Cerebellar cortex (tissue), 1 donor: ENCODE results near the gene MYL6.
"Not testable (repeated sequence)": the region's sequence is repeated elsewhere in the genome, so short reads cannot be mapped to it uniquely, and the experiment has no call there.

Source experiments
- DNase-seq: peaks from one replicate; pipeline ENCODE4 v3.0.0-alpha.2; 2015; ENCODE audit warnings: low spot score

The MYL6 gene

DNA sequence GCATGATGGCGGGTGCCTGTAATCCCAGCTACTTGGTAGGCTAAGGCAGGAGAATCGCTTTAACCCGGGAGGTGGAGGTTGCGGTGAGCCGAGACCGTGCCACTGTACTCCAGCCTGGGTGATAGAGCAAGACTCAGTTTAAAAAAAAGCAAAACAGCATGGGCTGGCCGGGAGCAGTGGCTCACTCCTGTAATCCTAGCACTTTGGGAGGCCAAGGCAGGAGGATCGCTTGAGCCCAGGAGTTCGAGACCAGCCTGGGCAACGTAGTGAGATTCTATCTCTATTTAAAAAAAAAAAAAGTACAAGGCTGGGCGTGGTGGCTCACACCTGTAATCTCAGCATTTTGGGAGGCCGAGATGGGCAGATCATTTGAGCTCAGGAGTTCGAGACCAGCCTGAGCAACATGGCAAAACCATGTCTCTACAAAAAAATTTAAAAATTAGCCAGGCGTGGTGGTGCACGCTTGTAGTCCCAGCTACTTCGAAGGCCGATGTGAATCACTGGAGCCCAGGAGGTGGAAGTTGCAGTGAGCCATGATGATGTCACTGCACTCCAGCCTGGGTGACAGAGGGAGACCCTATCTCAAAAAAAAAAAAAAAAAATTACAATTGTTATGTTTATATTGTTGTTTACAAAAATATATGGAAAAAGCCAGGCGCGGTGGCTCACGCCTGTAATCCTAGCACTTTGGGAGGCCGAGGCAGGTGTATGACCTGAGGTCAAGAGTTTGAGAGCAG, 1.5 kb upstream of the MYL6 start:
- DNase-seq: not testable (repeated sequence)

DNA sequence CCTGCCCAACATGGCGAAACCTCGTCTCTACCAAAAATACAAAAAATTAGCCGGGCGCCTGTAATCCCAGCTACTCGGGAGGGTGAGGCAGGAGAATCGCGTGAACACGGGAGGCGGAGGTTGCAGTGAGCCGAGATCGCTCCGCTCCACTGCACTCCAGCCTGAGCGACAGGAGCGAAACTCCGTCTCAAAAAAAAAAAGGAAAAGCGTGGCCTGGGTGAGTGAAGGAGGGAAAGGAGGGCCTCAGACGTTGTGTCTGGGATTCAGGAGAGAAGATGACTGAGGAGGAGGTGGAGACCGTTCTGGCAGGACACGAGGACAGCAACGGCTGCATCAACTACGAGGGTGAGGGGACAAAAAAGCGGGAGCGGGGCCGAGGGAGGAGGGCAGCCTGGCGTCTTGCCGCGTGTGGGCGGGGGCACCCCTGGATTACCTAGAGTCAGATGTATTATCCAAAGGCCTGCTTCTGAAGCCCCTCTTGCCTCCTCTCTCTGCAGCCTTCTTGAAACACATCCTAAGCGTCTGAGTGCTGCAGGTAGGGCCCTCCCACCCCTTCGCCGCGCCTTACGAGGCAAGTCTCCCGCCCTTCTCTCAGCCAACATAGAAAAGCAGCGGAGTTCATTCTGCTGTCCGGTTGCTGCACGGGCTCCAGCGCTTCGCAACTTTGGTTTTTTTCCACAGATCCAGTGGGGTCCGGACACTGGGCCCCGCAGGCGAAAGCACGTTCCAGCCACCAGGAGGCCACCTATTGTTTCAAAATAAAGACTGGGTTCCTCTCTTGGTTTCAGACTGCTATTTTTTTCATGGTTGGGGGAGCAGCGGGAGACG, 744 bp upstream of the MYL6 start:
- peak; percentile 84 for DNase-seq

DNA sequence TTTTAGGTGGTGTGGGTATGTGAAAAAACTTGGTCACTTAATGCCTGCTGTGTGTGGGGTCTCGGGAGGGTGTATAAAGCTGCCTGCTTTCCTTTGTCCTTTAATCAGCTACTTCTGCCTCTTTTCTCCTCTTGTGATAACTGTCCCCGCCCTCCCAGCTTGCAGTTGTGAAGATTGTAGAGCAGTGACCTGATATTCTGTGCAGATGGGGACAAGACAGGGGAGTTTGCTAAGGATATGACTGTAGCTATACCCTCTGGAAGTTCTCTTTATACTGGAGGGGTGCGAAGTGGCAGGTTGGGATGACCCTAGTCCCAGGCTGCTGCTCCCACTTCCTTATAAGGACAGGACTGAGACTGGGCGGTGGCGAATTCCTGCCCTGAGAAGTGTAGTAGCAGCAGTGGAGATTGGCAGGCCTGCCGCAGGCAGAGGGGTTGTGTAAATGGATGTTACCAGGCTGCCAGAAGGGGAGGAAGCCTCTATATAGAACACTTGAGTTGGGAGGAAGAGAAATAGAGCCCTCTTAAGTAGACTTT, 835 bp downstream of the MYL6 start:
- peak; percentile 70 for DNase-seq

DNA sequence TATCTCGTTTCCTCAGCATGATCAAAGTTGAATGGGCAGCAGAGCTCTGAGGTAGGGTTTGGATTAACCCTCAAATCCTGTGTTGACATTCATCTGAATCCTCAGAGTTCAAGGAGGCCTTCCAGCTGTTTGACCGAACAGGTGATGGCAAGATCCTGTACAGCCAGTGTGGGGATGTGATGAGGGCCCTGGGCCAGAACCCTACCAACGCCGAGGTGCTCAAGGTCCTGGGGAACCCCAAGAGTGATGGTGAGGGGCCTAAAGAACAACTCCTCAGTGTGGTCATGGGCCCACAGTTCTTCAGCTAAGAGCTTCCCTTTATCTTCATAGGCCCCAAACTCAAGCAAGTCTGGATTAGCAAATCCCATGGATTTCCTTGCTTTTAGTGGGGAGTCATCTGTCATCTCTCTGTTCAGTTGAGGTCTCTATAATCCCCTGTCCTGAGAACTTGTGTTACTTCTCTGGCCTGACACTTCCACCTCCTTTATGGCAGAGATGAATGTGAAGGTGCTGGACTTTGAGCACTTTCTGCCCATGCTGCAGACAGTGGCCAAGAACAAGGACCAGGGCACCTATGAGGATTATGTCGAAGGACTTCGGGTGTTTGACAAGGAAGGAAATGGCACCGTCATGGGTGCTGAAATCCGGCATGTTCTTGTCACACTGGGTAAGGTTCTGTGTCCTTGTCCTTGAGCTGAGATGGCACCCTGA, 1.5 kb downstream of the MYL6 start:
- no peak for DNase-seq

DNA sequence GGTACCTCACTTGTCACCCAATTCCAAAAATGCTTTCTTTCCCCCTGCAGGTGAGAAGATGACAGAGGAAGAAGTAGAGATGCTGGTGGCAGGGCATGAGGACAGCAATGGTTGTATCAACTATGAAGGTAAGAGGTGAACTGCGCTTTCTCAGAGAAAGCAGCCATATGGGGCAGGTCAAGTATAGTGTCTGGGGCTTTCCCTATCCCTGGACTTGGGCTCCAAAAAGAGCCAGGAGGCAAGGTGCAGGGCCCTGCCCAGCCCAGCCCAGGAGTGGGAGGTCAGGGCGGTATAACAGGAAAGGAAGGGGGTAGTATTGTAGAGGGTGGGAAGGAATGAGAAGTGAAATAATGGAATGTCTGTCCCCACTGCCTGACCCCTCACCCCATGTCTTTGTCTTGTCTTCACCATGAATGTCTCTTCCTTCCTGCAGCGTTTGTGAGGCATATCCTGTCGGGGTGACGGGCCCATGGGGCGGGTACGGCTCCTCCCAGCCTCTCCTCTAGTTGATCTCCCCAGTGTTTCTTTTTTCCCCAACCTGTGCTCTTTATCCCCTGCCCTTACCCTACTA, 2.1 kb downstream of the MYL6 start:
- DNase-seq: no peak

DNA sequence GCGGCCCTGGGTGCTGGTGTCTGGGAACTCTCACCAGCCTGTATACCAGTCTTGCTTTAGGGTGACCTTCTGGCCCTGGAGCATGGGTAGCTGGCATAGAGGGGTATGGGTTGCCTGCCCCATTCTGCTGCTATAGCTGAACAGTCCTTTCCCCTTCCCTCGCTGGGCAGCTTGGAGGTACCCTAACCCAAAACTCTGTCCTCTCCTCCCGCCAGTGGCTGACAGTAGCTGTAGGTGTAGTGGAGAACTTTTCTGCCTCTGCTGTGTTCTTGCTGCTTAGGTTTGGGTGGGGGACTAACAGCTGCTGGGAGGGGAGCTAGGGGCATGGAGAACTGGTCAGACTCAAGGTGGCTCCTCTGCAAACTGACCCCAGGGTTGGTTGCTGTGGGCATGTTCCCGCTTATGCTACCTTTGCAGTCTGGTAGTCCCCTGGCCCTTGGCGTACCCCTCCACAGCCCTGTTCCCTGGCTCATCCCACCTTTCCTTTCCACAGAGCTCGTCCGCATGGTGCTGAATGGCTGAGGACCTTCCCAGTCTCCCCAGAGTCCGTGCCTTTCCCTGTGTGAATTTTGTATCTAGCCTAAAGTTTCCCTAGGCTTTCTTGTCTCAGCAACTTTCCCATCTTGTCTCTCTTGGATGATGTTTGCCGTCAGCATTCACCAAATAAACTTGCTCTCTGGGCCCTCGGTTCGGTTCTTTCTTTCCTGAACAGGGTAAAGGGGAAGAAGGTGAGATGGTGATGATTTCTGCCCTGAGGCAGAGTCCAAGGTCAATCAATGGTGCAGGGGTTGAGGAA, 2.9 kb downstream of the MYL6 start:
- DNase-seq: no peak

DNA sequence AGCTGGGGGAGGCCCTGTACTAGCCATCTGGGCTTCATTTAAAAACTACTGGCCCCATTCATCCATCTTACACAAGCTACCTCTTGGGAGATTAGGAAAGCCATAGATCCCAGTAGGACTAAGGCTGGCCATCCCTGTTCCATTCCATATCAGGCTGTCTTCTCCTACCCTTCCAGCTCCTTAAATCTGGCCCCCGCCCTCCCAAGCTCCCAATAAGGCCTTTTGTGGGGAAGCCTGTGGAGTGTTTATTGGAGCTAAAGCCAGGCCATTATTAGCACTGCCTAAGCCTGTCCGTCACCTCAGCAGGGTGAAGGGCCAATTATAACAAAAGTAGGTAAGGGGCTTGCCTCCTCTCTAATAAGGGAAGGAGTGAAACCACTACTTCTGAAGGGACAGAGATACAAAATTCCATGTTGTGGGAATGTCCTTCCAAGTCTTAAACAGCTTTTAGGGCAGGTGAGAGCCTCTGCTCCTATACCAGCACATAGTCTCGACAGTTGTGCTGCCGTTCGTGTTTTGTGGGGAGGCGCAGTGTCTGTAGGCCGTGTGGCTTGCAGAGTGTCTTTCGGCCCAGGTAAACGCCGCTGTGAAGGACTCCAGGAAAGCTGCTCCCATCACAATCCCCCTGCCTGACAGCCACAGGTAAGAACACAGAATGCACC, 3.7 kb downstream of the MYL6 start:
- no peak for DNase-seq

DNA sequence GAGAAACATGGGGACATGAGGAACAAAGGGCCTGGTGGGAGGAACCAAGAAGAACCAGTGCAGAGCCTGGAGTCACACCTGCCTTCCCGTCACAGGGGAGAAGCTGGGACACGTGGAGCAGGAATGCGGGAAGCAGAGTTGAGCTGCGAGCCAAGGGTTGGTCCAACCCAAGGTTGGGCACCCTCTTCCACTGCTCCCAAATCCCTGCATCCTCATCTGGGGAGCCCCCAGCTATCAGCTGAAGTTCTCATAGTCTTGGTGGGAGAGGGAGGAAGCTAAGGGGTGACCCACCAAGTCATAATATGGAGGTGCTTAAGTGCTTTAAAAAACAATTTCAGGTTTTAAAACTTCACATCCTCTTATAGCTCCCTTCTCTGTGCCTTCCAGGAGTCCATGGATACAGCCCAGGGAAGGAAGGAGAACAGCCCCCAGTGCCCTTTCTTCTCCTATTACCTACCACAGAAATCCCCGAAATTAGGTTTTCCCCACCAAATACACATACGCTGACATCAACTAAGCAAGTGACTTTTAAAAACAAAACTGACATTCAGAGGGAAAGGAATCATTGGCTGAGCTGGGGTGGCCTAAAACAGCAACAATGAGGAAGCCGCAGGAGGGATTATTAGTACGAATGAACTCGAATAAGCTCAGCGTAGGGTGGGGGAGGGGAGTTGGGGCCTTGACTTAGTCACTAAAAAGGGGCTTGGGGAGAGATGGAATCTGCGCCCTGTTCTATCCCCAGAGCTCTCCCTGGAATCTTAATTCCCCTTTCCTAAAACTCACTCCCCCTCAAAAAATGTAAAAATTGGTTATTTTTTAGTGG, 4.5 kb downstream of the MYL6 start:
- no peak for DNase-seq

DNA sequence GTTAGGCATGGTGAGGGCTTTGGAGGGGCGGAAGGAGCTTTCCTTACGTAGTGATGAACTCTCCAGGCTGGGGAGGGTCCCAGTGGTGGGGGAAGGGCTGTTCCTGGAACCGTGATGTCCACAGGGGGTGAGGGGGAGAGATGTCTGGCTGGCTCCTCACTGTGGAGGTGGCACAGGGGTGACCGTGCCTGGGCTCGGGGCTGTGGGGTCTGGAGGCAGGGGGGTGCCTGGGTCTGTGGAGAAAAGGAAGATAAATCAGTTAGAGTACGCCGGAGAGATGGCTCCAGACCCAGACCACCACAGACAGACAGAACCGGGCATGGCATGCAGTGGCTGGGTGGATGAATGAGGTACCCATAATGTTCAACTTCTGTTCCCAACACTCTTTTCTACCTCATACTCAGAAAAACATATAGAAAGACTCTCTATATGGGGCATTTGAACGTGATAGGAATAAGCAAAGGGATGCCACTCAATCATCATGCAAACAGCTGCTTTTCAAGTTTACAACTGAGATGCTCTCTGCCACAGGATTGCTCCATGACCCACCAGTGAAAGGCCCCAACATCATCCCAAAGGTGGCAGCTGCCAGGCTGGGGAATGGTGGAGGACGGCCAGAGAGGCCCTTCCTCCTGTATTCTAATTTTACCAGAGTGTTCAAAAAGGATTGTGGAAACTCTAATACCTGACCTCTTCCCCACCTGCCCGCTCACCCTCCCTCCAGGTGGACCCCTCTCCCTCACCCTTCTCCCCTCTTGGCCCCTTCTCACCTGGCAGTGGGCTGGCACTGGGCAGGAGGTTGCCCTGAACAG, 5.6 kb downstream of the MYL6 start:
- DNase-seq: no peak

DNA sequence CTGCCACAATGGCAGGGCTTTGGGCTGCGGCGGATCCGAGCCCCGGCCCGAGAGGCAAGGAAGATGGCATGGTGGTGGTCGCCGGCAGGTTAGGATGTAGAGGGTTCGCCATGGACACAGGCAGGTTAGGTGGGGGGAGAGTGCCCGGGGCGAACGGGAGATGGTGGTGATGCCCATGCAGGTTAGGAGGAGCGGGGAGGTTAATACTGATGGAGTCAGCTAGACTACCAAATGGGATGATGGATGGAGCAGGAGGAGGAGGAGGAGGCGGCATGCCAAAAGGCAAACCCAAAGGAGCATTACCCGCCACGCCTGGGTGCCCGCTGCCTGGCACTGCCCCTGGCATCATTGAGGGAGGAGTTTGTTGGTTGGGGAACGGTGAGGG, 6.2 kb downstream of the MYL6 start:
- no peak for DNase-seq

DNA sequence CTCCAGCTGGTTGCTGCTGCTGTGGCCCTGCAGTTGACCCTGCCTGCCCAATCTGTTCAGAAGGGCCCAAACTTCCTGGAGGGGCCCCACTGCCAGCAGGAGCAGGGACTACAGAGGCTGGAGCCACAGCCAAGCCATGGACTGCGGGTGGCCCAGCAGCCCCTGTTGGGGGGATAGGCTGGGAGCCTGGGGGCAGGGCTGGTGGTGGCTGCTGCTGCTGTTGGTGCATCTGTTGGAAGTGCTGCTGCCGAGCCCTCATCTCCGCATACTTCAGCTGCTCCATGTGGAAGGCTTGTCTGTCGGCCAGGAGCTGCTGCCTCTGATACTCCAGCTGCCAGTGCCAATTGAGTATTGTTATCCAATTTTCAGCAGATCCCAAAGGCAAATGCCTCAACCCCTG, 7.2 kb downstream of the MYL6 start:
- DNase-seq: no peak

DNA sequence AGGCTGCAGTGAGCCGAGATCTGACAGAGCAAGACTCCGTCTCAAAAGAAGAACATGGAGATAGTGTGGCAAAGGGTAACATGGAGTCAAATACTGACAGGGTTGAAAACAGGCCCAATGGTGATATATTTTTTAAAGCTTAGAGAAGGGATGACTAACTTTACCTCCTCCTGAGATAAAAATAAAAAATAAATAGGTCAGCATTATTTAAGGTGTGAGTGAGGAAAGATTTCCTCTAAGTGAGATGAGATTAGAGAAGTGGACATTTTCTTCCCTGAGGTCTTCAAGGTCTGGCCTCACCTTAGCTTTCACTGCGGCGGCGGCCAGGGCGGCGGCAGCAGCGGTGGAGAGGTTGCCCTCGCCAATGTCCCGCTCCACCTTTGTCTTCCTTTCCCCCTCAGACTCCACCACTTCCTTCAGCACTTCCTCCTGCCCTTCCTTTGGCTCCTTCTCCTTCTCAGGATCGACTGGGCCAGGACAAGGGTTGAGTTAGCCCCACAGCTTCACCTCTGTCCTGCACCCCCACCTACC, 11.1 kb downstream of the MYL6 start:
- no peak for DNase-seq

DNA sequence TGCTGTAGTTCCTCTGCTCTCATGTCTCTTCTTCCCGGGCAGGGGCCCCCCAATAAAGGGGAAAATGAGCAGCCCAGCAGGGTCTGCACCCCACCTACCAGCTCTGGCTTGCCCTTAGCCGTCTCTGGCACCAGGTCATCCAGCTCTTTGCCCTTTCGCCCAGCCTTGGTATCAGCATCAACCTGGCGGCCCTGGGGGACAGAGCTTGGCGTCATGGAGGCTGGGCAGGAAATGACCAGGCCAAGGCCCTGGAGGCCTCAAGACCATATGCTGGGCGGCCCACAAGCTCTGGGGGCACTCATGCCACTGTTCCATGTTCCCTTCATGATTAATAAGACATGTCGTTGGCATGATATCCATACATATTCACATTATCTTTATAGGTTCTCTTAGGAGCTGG, 14.7 kb downstream of the MYL6 start:
- DNase-seq: no peak

DNA sequence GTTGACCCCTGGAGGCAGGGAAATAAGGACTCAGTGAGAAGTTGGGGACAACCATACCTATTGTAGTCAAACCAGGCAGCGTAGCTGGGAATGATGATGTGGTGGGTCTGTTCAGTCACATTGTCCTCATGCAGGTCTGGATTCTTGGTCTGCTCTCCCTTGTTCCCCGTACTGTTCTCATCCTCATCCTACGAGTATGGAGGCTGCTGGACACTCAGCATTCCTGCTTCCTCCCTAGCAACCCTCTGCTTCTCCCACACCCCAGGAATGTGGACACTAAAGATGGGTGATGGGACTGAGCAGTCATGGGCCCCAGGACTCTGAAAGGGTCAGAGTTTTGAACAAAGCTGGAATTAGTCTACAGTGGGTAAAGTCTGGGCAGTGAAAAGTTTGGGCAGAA, 20.2 kb downstream of the MYL6 start:
- DNase-seq: no peak

DNA sequence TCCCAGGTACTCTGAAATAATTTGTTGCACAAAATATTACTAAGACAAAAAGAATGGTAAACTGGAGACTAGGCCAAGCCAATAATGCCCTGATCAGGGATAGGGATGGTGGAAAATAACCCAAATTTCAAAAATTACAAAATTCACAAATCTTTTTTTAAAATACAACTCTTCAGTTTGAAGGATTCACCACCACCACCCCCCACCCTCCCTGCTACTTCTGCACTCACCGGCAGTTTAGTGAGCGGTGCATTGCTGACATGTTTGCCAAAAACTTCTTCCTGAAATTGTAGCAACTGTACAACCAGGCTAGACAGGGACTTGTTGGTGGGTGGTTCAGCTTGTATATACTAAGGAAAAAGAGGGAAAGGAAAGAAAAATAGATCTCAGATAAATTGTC, 28.8 kb downstream of the MYL6 start:
- DNase-seq: no peak

DNA sequence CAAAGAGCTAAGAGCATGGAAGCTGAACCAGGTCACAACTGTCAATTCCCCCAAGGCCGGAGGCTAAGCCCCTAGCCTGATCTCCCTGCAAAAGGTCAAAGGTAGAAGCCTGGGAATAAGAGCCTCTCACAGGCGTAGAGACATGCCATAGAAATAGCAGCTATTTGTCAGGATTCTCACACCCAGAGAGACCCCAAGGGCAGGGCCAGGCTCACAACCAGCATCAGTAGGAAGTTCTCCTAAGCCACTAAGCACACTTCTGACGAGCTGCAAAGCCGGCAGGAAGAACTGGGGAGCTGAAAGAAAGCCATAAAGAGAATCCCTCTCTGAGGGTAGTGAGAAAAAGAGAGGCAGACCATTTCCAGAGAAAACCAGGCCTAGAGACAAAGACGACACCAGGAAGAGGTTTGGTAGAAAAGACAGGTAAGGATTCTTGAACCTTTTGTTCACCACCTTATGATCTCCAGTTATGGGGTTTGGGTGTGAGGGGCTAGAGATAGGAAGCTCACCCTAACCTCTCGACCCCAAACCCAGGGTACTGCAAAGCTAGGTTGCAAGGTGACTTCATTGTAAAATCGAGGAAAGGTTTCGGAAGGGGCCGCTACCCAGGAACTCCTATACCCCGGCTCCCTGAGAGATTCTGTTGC, 30.1 kb downstream of the MYL6 start:
- DNase-seq: no peak

DNA sequence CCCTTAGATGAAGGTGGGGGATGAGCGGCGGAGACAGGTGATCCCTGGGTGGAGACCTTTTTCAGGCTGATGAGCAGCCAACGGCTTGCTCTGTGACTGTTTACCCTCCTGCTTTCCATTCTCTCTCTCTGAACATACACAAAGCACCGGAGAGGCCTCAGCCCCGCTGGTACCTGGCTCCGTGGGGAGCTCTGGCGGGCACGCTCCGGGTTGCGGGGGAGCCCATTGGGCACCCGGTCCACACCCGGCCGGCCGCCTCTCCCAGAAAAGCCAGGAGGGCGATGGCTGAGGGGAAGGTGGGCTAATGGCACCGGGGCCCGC, 30.6 kb downstream of the MYL6 start:
- no peak for DNase-seq

DNA sequence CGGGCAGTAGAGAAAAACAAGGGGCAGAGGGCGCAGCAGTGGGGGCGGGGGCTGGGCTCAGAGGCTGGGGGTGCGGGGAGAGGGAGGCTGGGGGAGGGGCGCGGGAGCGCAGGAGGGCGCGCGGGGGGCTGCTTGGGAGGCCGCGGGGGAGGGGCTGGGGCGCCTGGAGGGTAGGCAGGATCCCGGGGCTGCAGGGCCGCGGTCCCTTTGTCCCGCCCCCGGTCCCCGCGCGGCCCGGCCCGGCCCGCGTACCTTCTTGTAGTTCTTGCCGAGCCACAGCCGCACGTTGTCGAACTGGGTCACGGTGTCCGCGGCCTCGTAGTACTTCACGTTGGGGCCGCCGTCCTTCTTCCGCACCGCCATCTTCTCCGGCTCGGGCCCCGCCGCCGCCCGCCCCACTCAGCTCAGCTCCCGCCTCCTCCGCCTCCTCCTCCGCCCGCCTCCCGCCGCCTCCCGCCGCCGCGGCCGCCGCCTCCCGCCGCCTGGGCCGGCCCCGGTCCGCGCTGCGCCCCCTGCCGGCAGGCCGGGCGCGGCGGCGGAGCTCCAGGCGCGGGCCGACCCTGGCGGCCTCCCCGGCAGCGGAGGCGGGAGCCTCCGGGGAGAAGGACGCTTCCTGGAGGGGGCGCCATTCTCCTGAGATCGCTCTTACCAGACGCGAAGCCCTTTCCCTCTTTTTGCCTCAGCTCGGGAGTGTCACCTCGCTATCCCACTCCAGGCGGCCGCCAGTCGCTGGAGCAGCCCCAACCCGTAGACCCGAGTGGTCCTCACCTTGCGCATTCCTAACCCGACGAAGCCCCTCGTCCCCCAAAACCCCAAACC, 31.1 kb downstream of the MYL6 start, which contains the start of gene SMARCC2:
Gene SMARCC2, minus strand, starts transcription at position 385 of the 819 bp plus-strand sequence. Its CDS starts 22 bp downstream, at position 363.
- peak; percentile 86 for DNase-seq
